Measurements from ENCODE around the gene PHLDB3.

Gene PHLDB3

GRCh38 chr19:43481701-43482100 lies 22.8 kb downstream of the PHLDB3 start:
- no peak overlapping the region for H3K9ac ChIP-seq (ENCODE audit: low read length)
- H4K91ac ChIP-seq (ENCODE audit: low read length) = no peak overlapping the region
- no peak overlapping the region for H3K4me3 ChIP-seq (ENCODE audit: insufficient read depth in 1 of 2, low read depth in 1 of 2, low read length in 2 of 2)
- 93% methylated on average over 4 of the region's 6 CpGs for WGBS
- H3K79me1 ChIP-seq (replicated peaks; ENCODE audit: low read length, poor library complexity, severe bottlenecking) = no peaks in the 10 kb centered on the region
- no peak overlapping the region for H2BK12ac ChIP-seq (ENCODE audit: low read length in 2 of 2)
- H2BK120ac ChIP-seq (ENCODE audit: low read depth, low read length) = no peak overlapping the region
- no peak overlapping the region for H2AK5ac ChIP-seq (ENCODE audit: low read length, severe bottlenecking)
- no peaks in the 10 kb centered on the region for H3K9me3 ChIP-seq (ENCODE audit: control insufficient read depth, low read length)
- no peak overlapping the region for H3K4me2 ChIP-seq (ENCODE audit: low read length, poor library complexity, severe bottlenecking)
- peaks cover 0 to 19% of the 10 kb centered on the region in 2 experiments for H3K36me3 ChIP-seq (ENCODE audit: control insufficient read depth in 1 of 2, insufficient read depth in 2 of 2, low read depth in 1 of 2, low read length in 2 of 2)
- no peak overlapping the region for H3K23ac ChIP-seq (ENCODE audit: low read length in 2 of 2)
- no peak overlapping the region for H2BK15ac ChIP-seq (ENCODE audit: low read depth, poor library complexity, severe bottlenecking)
- no peak overlapping the region for H3K4ac ChIP-seq (ENCODE audit: low read depth in 1 of 2, low read length in 2 of 2)
- H4K8ac ChIP-seq (ENCODE audit: low read length) = no peak overlapping the region
- no peak overlapping the region for H2BK5ac ChIP-seq (ENCODE audit: low read depth, low read length, poor library complexity, severe bottlenecking)
- peaks cover 3% of the 10 kb centered on the region for H3K4me1 ChIP-seq (ENCODE audit: control insufficient read depth, insufficient read depth, low read depth, low read length)
- no peak overlapping the region for H3K27ac ChIP-seq (ENCODE audit: low read length, poor library complexity, severe bottlenecking)
- no peak overlapping the region for H2AFZ ChIP-seq (ENCODE audit: low read depth, low read length)
- no peak overlapping the region for H3K18ac ChIP-seq (ENCODE audit: low read depth in 1 of 2, low read length in 2 of 2)
- DNase-seq = no peak
- H3K14ac ChIP-seq (ENCODE audit: low read length in 2 of 2) = no peak overlapping the region
- H3K27me3 ChIP-seq (ENCODE audit: control insufficient read depth in 1 of 2, insufficient read depth in 1 of 2, low read length in 2 of 2) = no peaks in the 10 kb centered on the region

DNA sequence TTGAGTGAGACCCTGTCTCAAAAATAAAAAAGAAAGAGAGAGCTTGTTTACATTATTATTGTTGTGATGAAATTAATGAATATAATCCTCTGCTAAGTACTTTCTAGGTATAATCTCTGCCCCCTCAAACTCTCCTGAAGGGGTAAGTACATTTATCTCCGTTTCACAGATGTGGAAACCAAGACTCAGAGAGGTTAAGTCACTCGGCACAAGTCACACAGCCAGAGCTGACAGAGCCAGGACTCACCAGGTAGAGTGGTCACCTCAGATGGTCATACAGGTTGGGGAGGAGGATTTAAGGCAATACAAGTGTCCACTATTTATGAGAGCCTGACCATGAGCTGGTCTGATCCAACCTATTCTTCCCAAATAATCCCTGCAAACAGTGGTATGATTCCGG lies 24.0 kb downstream of the PHLDB3 start:
- no peak overlapping the region for H3K14ac ChIP-seq (ENCODE audit: low read length in 2 of 2)
- H3K27ac ChIP-seq (ENCODE audit: low read length, poor library complexity, severe bottlenecking) = no peak overlapping the region
- H3K36me3 ChIP-seq (ENCODE audit: control insufficient read depth in 1 of 2, insufficient read depth in 2 of 2, low read depth in 1 of 2, low read length in 2 of 2) = peaks cover 0 to 15% of the 10 kb centered on the region in 2 experiments
- no peak overlapping the region for H3K18ac ChIP-seq (ENCODE audit: low read depth in 1 of 2, low read length in 2 of 2)
- H3K9me3 ChIP-seq (ENCODE audit: control insufficient read depth, low read length) = no peaks in the 10 kb centered on the region
- no peak overlapping the region for H4K8ac ChIP-seq (ENCODE audit: low read length)
- no peak overlapping the region for H3K4me3 ChIP-seq (ENCODE audit: insufficient read depth in 1 of 2, low read depth in 1 of 2, low read length in 2 of 2)
- H2BK120ac ChIP-seq (ENCODE audit: low read depth, low read length) = no peak overlapping the region
- H2AK5ac ChIP-seq (ENCODE audit: low read length, severe bottlenecking) = no peak overlapping the region
- H2BK15ac ChIP-seq (ENCODE audit: low read depth, poor library complexity, severe bottlenecking) = no peak overlapping the region
- H3K27me3 ChIP-seq (ENCODE audit: control insufficient read depth in 1 of 2, insufficient read depth in 1 of 2, low read length in 2 of 2) = no peaks in the 10 kb centered on the region
- H3K4me1 ChIP-seq (ENCODE audit: control insufficient read depth, insufficient read depth, low read depth, low read length) = peaks cover 3% of the 10 kb centered on the region
- H2AFZ ChIP-seq (ENCODE audit: low read depth, low read length) = no peak overlapping the region
- no peak overlapping the region for H3K9ac ChIP-seq (ENCODE audit: low read length)
- no peak overlapping the region for H2BK5ac ChIP-seq (ENCODE audit: low read depth, low read length, poor library complexity, severe bottlenecking)
- H3K23ac ChIP-seq (ENCODE audit: low read length in 2 of 2) = no peak overlapping the region
- H2BK12ac ChIP-seq (ENCODE audit: low read length in 2 of 2) = no peak overlapping the region
- WGBS = 96% methylated on average over 3 of the region's 3 CpGs
- H3K4ac ChIP-seq (ENCODE audit: low read depth in 1 of 2, low read length in 2 of 2) = no peak overlapping the region
- H3K4me2 ChIP-seq (ENCODE audit: low read length, poor library complexity, severe bottlenecking) = no peak overlapping the region
- DNase-seq = no peak
- no peaks in the 10 kb centered on the region for H3K79me1 ChIP-seq (replicated peaks; ENCODE audit: low read length, poor library complexity, severe bottlenecking)
- H4K91ac ChIP-seq (ENCODE audit: low read length) = no peak overlapping the region

DNA sequence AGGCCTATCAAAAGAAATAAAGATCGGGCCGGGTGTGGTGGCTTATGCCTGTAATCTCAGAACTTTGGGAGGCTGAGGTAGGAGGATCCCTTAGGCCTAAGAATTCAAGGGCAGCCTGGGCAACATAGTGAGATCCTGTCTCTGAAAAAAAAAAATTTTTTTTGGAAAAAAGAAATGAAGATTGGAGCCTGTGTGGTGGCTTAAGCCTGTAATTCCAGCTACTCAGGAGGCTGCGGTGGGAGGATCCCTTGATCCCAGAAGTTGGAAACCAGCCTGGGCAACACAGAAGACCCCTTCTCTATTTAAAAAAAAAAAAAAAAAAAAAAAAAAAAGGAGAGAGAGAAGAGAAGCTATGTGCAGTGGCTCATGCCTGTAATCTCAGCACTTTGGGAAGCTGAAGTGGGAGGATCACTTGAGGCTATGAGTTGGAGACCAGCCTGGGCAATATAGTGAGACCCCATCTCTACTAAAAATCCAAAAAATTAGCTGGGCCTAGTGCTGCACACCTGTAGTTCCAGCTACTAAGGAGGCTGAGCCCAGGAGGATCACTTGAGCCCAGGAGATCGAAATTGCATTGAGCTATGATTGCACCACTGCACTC lies 24.5 kb downstream of the PHLDB3 start:
- WGBS = 96% methylated on average over 3 of the region's 4 CpGs
- DNase-seq = no peak
- H3K27me3 ChIP-seq (ENCODE audit: control insufficient read depth in 1 of 2, insufficient read depth in 1 of 2, low read length in 2 of 2) = no peaks in the 10 kb centered on the region
- H3K4me3 ChIP-seq (ENCODE audit: insufficient read depth in 1 of 2, low read depth in 1 of 2, low read length in 2 of 2) = no peak overlapping the region
- no peaks in the 10 kb centered on the region for H3K9me3 ChIP-seq (ENCODE audit: control insufficient read depth, low read length)
- H2AK5ac ChIP-seq (ENCODE audit: low read length, severe bottlenecking) = no peak overlapping the region
- no peak overlapping the region for H3K4ac ChIP-seq (ENCODE audit: low read depth in 1 of 2, low read length in 2 of 2)
- no peak overlapping the region for H2BK15ac ChIP-seq (ENCODE audit: low read depth, poor library complexity, severe bottlenecking)
- no peak overlapping the region for H2AFZ ChIP-seq (ENCODE audit: low read depth, low read length)
- peaks cover 3% of the 10 kb centered on the region for H3K4me1 ChIP-seq (ENCODE audit: control insufficient read depth, insufficient read depth, low read depth, low read length)
- H3K79me1 ChIP-seq (replicated peaks; ENCODE audit: low read length, poor library complexity, severe bottlenecking) = no peaks in the 10 kb centered on the region
- no peak overlapping the region for H4K8ac ChIP-seq (ENCODE audit: low read length)
- no peak overlapping the region for H3K18ac ChIP-seq (ENCODE audit: low read depth in 1 of 2, low read length in 2 of 2)
- peaks cover 0 to 15% of the 10 kb centered on the region in 2 experiments for H3K36me3 ChIP-seq (ENCODE audit: control insufficient read depth in 1 of 2, insufficient read depth in 2 of 2, low read depth in 1 of 2, low read length in 2 of 2)
- no peak overlapping the region for H3K14ac ChIP-seq (ENCODE audit: low read length in 2 of 2)
- no peak overlapping the region for H3K23ac ChIP-seq (ENCODE audit: low read length in 2 of 2)
- H2BK5ac ChIP-seq (ENCODE audit: low read depth, low read length, poor library complexity, severe bottlenecking) = no peak overlapping the region
- no peak overlapping the region for H3K27ac ChIP-seq (ENCODE audit: low read length, poor library complexity, severe bottlenecking)
- no peak overlapping the region for H2BK12ac ChIP-seq (ENCODE audit: low read length in 2 of 2)
- no peak overlapping the region for H4K91ac ChIP-seq (ENCODE audit: low read length)
- no peak overlapping the region for H3K9ac ChIP-seq (ENCODE audit: low read length)
- H3K4me2 ChIP-seq (ENCODE audit: low read length, poor library complexity, severe bottlenecking) = no peak overlapping the region
- H2BK120ac ChIP-seq (ENCODE audit: low read depth, low read length) = no peak overlapping the region

DNA sequence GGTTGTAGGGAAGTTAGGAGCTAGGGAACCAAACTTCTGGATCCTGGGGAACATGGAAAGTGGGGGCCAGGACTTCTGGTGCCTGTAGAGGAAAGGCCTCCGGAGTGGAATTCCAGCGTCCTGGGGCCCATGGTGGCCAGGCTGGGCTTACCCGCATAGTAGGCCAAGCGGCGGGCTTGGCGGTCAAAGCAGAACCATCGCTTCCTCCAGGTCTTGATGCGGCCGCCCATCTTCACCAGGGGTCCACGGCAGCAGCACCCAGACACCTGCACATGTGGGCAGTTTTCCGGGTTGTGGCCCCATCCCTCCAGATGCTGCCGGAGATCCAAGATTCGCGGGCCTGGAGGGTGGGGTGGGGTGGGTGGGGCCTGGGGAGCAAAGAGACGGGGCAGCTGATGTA lies 25.3 kb downstream of the PHLDB3 start:
- no peak overlapping the region for H2BK5ac ChIP-seq (ENCODE audit: low read depth, low read length, poor library complexity, severe bottlenecking)
- no peak overlapping the region for H3K23ac ChIP-seq (ENCODE audit: low read length in 2 of 2)
- no peak overlapping the region for H2AFZ ChIP-seq (ENCODE audit: low read depth, low read length)
- no peak overlapping the region for H2AK5ac ChIP-seq (ENCODE audit: low read length, severe bottlenecking)
- DNase-seq = no peak
- H3K79me1 ChIP-seq (replicated peaks; ENCODE audit: low read length, poor library complexity, severe bottlenecking) = no peaks in the 10 kb centered on the region
- H3K9me3 ChIP-seq (ENCODE audit: control insufficient read depth, low read length) = no peaks in the 10 kb centered on the region
- H3K14ac ChIP-seq (ENCODE audit: low read length in 2 of 2) = no peak overlapping the region
- peaks cover 0 to 15% of the 10 kb centered on the region in 2 experiments for H3K36me3 ChIP-seq (ENCODE audit: control insufficient read depth in 1 of 2, insufficient read depth in 2 of 2, low read depth in 1 of 2, low read length in 2 of 2)
- H3K4me3 ChIP-seq (ENCODE audit: insufficient read depth in 1 of 2, low read depth in 1 of 2, low read length in 2 of 2) = no peak overlapping the region
- H3K18ac ChIP-seq (ENCODE audit: low read depth in 1 of 2, low read length in 2 of 2) = no peak overlapping the region
- no peak overlapping the region for H3K4ac ChIP-seq (ENCODE audit: low read depth in 1 of 2, low read length in 2 of 2)
- no peak overlapping the region for H2BK15ac ChIP-seq (ENCODE audit: low read depth, poor library complexity, severe bottlenecking)
- no peaks in the 10 kb centered on the region for H3K27me3 ChIP-seq (ENCODE audit: control insufficient read depth in 1 of 2, insufficient read depth in 1 of 2, low read length in 2 of 2)
- no peak overlapping the region for H2BK120ac ChIP-seq (ENCODE audit: low read depth, low read length)
- 85% methylated on average over 15 of the region's 15 CpGs for WGBS
- no peak overlapping the region for H2BK12ac ChIP-seq (ENCODE audit: low read length in 2 of 2)
- H3K4me2 ChIP-seq (ENCODE audit: low read length, poor library complexity, severe bottlenecking) = no peak overlapping the region
- no peak overlapping the region for H4K8ac ChIP-seq (ENCODE audit: low read length)
- no peak overlapping the region for H3K27ac ChIP-seq (ENCODE audit: low read length, poor library complexity, severe bottlenecking)
- peaks cover 6% of the 10 kb centered on the region for H3K4me1 ChIP-seq (ENCODE audit: control insufficient read depth, insufficient read depth, low read depth, low read length)
- H4K91ac ChIP-seq (ENCODE audit: low read length) = no peak overlapping the region
- no peak overlapping the region for H3K9ac ChIP-seq (ENCODE audit: low read length)
